Subcutaneous abdominal adipose tissue (tissue), 5 donors: ENCODE measurements around the gene TCIRG1.

ENCODE experiments used
- H3K27ac ChIP-seq: one replicate; pipeline ENCODE4 v1.7.0; 2013; ENCODE audit warnings: low read depth, mild to moderate bottlenecking, inconsistent platforms, low read length, moderate library complexity
- H3K27me3 ChIP-seq, 5 donors: one replicate each; pipeline ENCODE4 v1.7.0; 2013; ENCODE audit warnings: low read length in 5 of 5, inconsistent platforms in 1 of 5; ENCODE audit not compliant: control insufficient read depth in 5 of 5, insufficient read depth in 4 of 5
- H3K36me3 ChIP-seq, 5 donors: one replicate each; pipeline ENCODE4 v1.7.0; 2013; ENCODE audit warnings: low read length in 5 of 5; ENCODE audit not compliant: control insufficient read depth in 5 of 5, insufficient read depth in 5 of 5
- H3K4me1 ChIP-seq, 5 donors: one replicate each; pipeline ENCODE4 v1.7.0; 2013; ENCODE audit warnings: low read length in 5 of 5, mild to moderate bottlenecking in 3 of 5, moderate library complexity in 1 of 5; ENCODE audit not compliant: control insufficient read depth in 5 of 5, insufficient read depth in 5 of 5
- H3K4me3 ChIP-seq, 5 donors: one replicate each; pipeline ENCODE4 v1.7.0; 2013; ENCODE audit warnings: low read length in 5 of 5, low read depth in 1 of 5
- H3K9ac ChIP-seq, 5 donors: one replicate each; pipeline ENCODE4 v1.7.0; 2013; ENCODE audit warnings: low read length in 5 of 5, mild to moderate bottlenecking in 4 of 5, moderate library complexity in 3 of 5
- H3K9me3 ChIP-seq, 5 donors: one replicate each; pipeline ENCODE4 v1.7.0; 2013; ENCODE audit warnings: low read length in 5 of 5; ENCODE audit not compliant: control insufficient read depth in 5 of 5
- donor health status: healthy.
- donor health status: healthy.
- donor health status: healthy.
- donor health status: healthy.
- donor health status: healthy.

The TCIRG1 gene

DNA sequence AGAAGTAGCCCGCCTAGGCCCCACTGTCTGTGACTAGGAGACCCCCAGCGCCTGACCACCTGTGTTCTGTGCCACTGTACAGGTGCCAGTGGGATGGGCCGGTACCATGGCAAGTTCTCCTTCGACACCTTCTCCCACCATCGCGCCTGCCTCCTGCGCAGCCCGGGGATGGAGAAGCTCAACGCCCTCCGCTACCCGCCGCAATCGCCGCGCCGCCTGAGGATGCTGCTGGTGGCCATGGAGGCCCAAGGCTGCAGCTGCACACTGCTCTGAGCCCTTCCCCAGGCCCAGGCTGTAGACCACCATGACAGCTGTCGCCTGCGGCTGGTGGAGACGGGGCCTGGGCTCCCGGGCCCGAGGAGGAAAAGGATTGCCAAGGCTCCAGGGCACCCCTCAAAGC is 11.2 kb upstream of the TCIRG1 start:
- no peak overlapping the region for H3K9ac ChIP-seq
- H3K4me3 ChIP-seq, result no peak overlapping the region
- H3K36me3 ChIP-seq, result peaks cover 0 to 32% (median 10%) of the 10 kb centered on the region in 5 donors
- peaks cover 0 to 4% (median 0%) of the 10 kb centered on the region in 5 donors for H3K9me3 ChIP-seq
- no peaks in the 10 kb centered on the region for H3K27me3 ChIP-seq
- H3K27ac ChIP-seq, result no peak overlapping the region
- peaks cover 1 to 34% (median 26%) of the 10 kb centered on the region in 5 donors for H3K4me1 ChIP-seq

DNA sequence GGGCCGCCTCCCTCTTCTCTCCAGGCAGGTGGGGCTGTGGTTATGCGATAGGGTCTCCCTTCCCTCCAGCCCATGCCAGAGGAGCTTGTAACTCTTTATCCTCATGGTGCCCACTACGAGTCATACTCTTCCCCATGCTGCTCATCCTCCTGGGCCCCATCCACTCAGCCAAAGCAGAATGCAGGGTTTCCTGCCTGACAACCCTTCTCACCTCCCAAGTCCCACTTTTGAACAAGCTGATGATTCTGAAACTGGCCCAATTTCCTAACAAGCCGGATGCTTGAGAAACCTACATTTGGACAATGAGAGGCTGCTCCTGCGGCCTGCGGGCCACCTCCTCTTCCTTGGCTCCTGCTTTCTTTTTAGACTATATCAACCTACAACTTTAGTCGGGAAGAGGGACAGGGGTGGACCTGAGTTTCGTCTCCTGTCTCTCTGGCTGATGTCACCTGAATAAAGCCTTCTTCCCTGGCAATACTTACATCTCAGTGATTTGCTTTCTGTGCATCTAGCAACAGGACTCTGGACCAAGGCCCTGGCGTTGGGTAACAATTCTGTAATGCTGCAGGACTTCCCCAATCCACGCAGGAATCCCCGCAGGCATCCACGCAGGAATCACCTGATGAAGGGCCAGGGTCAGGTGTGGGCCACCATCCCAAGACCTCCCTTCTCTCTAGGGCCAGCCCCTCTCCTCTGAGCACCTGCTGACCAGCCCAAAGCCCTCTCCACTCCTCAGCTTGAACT is 9.9 kb upstream of the TCIRG1 start:
- H3K27me3 ChIP-seq, result no peaks in the 10 kb centered on the region
- peaks cover 0 to 39% (median 20%) of the 10 kb centered on the region in 5 donors for H3K36me3 ChIP-seq
- H3K4me1 ChIP-seq, result peaks cover 4 to 47% (median 39%) of the 10 kb centered on the region in 5 donors
- no peak overlapping the region for H3K27ac ChIP-seq
- peaks cover 0 to 4% (median 0%) of the 10 kb centered on the region in 5 donors for H3K9me3 ChIP-seq
- H3K9ac ChIP-seq, result peak overlapping the region in 1 of 5 donors; percentile 47
- peak overlapping the region in 1 of 5 donors; percentile 93 for H3K4me3 ChIP-seq

- Histone ChIP-seq H3K4me1 (peaks cover 4 to 50% (median 40%) of the 10 kb centered on the region in 5 donors), H3K27ac (peak within 1 kb of the TSS; percentile 80), H3K9me3 (no peaks in the 10 kb centered on the region), H3K36me3 (peaks cover 0 to 38% (median 18%) of the 10 kb centered on the region in 5 donors), H3K4me3 (peak within 1 kb of the TSS; percentile 87 to 93 (median 90)), H3K9ac (peak within 1 kb of the TSS; percentile 89 to 96 (median 94)), H3K27me3 (no peaks in the 10 kb centered on the region)
Observed at GRCh38 chr11:68030318-68031143, 8.3 kb upstream of the TCIRG1 start, which contains the start of gene NDUFS8. NDUFS8 (plus strand) TSS chr11:68030681; CDS start chr11:68032152, 1,471 bp downstream.

GRCh38 chr11:68031144-68031464 is 7.7 kb upstream of the TCIRG1 start:
- Histone ChIP-seq H3K27me3 (no peaks in the 10 kb centered on the region), H3K27ac (peak overlapping the region; percentile 80), H3K4me1 (peaks cover 4 to 52% (median 43%) of the 10 kb centered on the region in 5 donors), H3K4me3 (peak overlapping the region; percentile 87 to 93 (median 90)), H3K36me3 (peaks cover 0 to 36% (median 18%) of the 10 kb centered on the region in 5 donors), H3K9me3 (no peaks in the 10 kb centered on the region), H3K9ac (peak overlapping the region; percentile 89 to 96 (median 94))

DNA sequence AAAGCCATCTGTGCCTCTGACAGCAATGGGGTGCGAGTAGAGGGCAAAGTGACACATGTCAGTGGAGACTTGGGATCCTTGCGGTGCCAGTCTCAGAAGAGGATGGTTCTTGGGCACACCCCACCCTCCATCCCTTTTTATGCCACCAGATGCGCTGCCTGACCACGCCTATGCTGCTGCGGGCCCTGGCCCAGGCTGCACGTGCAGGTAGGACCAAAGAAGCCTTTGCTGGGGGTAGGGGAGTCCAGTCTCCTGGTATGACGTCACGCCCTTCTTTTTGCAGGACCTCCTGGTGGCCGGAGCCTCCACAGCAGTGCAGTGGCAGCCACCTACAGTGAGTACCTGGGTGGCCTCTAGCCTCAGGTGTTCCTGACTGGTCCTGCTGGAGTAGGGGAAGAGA is 6.8 kb upstream of the TCIRG1 start:
- peak overlapping the region in 4 of 5 donors; percentile 46 to 94 (median 60) for H3K9ac ChIP-seq
- no peaks in the 10 kb centered on the region for H3K27me3 ChIP-seq
- H3K4me1 ChIP-seq, result peaks cover 4 to 61% (median 52%) of the 10 kb centered on the region in 5 donors
- H3K4me3 ChIP-seq, result peak overlapping the region in 2 of 5 donors; percentile 26 to 90
- H3K36me3 ChIP-seq, result peaks cover 0 to 42% (median 17%) of the 10 kb centered on the region in 5 donors
- no peak overlapping the region for H3K27ac ChIP-seq
- no peaks in the 10 kb centered on the region for H3K9me3 ChIP-seq

DNA sequence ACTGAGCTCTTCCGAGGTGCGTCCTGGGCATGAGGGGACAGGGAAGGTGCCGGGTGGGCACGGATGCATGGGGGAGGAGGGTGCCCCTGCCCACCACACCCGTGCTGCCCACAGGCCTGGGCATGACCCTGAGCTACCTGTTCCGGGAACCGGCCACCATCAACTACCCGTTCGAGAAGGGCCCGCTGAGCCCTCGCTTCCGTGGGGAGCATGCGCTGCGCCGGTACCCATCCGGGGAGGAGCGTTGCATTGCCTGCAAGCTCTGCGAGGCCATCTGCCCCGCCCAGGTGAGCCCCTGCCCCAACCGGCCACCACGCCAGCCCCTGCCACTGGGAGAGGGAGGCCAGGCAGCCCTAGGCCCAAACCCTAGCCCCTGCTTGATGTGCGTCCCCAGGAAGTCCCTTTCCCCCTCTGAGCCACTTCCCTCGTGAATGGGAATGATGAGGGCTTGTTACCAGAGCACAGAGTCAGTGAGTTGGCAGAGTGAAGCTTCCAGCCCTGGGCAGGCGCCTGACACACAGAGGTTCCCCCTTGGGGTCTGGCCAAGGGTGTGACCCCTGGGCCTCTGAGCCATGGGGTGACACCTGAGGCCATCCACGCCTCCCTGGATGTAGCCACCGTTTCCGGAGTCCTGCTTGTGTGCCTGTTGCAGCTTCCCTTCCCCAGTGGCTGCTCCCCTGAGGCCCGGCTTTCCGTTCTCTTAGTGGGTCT is 5.7 kb upstream of the TCIRG1 start:
- H3K4me1 ChIP-seq, result peaks cover 4 to 73% (median 63%) of the 10 kb centered on the region in 5 donors
- no peaks in the 10 kb centered on the region for H3K27me3 ChIP-seq
- H3K27ac ChIP-seq, result peak overlapping the region; percentile 35
- H3K4me3 ChIP-seq, result no peak overlapping the region
- no peaks in the 10 kb centered on the region for H3K9me3 ChIP-seq
- peak overlapping the region in 3 of 5 donors; percentile 1 to 59 (median 4) for H3K9ac ChIP-seq
- H3K36me3 ChIP-seq, result peaks cover 0 to 38% (median 14%) of the 10 kb centered on the region in 5 donors

DNA sequence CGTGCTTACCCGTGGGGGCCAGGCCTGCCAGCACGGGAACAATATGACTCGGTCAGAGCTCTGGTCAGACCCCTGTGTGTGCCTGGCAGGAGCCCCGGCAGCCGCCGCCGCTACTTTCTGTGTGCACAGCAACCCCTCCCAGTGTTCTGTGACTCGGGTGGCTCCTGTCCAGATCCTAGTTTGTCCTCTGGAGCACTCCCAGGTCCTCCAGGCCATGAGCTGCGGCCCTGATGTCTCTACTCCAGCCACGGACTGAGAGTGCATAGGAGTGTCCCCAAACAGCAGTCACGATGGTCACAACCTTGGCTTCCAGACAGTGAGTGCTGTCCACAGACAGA is 5.1 kb upstream of the TCIRG1 start:
- Histone ChIP-seq H3K9ac (peak overlapping the region in 3 of 5 donors; percentile 1 to 59 (median 4)), H3K4me1 (peaks cover 4 to 78% (median 68%) of the 10 kb centered on the region in 5 donors), H3K27me3 (no peaks in the 10 kb centered on the region), H3K27ac (peak overlapping the region; percentile 35), H3K4me3 (no peak overlapping the region), H3K36me3 (peaks cover 0 to 38% (median 14%) of the 10 kb centered on the region in 5 donors), H3K9me3 (no peaks in the 10 kb centered on the region)

- Histone ChIP-seq H3K36me3 (peaks cover 0 to 38% (median 14%) of the 10 kb centered on the region in 5 donors), H3K4me3 (no peak overlapping the region), H3K27ac (no peak overlapping the region), H3K9ac (no peak overlapping the region), H3K27me3 (no peaks in the 10 kb centered on the region), H3K4me1 (peaks cover 4 to 79% (median 75%) of the 10 kb centered on the region in 5 donors), H3K9me3 (no peaks in the 10 kb centered on the region)
Observed at GRCh38 chr11:68035266-68035876, 3.5 kb upstream of the TCIRG1 start.

GRCh38 chr11:68036141-68036716 is 2.6 kb upstream of the TCIRG1 start:
- H3K4me1 ChIP-seq, result peaks cover 4 to 82% (median 77%) of the 10 kb centered on the region in 5 donors
- no peaks in the 10 kb centered on the region for H3K27me3 ChIP-seq
- no peaks in the 10 kb centered on the region for H3K9me3 ChIP-seq
- peak overlapping the region; percentile 83 for H3K27ac ChIP-seq
- H3K9ac ChIP-seq, result peak overlapping the region in 3 of 5 donors; percentile 60 to 92 (median 80)
- H3K4me3 ChIP-seq, result no peak overlapping the region
- H3K36me3 ChIP-seq, result peaks cover 0 to 38% (median 14%) of the 10 kb centered on the region in 5 donors
